K562 (cell line): ENCODE measurements around the gene REX1BD. TPM values are rescaled to one million over a fixed set of nuclear protein-coding genes. Genes with fewer than 3 reads are reported as not detected.

Experiments used
- ATF7 ChIP-seq: fragments of 450-650 bp; IDR thresholded peaks from 2 replicates; pipeline ENCODE4 v1.7.1; 2014; ENCODE audit warnings: mild to moderate bottlenecking, moderate library complexity
- BHLHE40 ChIP-seq: IDR thresholded peaks from 2 replicates; pipeline ENCODE4 v1.6.1; 2011; ENCODE audit warnings: low read length, improper control_type of control experiment
- ELF4 ChIP-seq: fragments of 450-650 bp; formaldehyde crosslinking; IDR thresholded peaks from 2 replicates; pipeline ENCODE4 v1.4.0; 2022; ENCODE audit warnings: missing genetic modification characterization
- EWSR1 ChIP-seq: fragments of 450-650 bp; IDR thresholded peaks from 2 replicates; pipeline ENCODE4 v1.6.1; 2018; ENCODE audit warnings: borderline replicate concordance, mild to moderate bottlenecking, low read depth, moderate library complexity; ENCODE audit not compliant: partially characterized antibody
- MIER1 ChIP-seq: fragments of 450-650 bp; IDR thresholded peaks from 2 replicates; pipeline ENCODE4 v1.6.1; 2016; ENCODE audit warnings: antibody characterized with exemption, mild to moderate bottlenecking, low read depth
- RBM25 ChIP-seq: fragments of 200-400 bp; formaldehyde crosslinking; IDR thresholded peaks from 2 replicates; pipeline ENCODE4 v1.6.1; 2018; ENCODE audit warnings: low read length, low read depth, moderate library complexity; ENCODE audit not compliant: severe bottlenecking
- SAP30 ChIP-seq: fragments of 200-600 bp; sonication (generic); IDR thresholded peaks from 2 replicates; pipeline ENCODE4 v1.6.1; 2012; ENCODE audit warnings: borderline replicate concordance, low read depth, mild to moderate bottlenecking, moderate library complexity, low read length, control low read depth, inconsistent platforms; ENCODE audit not compliant: insufficient read depth, poor library complexity, severe bottlenecking
- TCF7L2 ChIP-seq: fragments of 150-350 bp; IDR thresholded peaks from 2 replicates; pipeline ENCODE4 v1.6.1; 2016; ENCODE audit warnings: low read depth, mild to moderate bottlenecking, low read length, moderate library complexity
- YY1 ChIP-seq, 3 experiments: IDR thresholded peaks; 2 replicates each; pipeline ENCODE4 v1.6.1; 2011; ENCODE audit warnings: low read length in 2 of 3, mild to moderate bottlenecking in 2 of 3, moderate library complexity in 2 of 3, borderline replicate concordance in 1 of 3, control low read depth in 1 of 3, low read depth in 1 of 3; ENCODE audit not compliant: insufficient read depth in 3 of 3, insufficient replicate concordance in 2 of 3, control insufficient read depth in 1 of 3, insufficient read length in 1 of 3; ENCODE audit errors: extremely low read depth in 1 of 3
- ZNF133 ChIP-seq: fragments of 250-450 bp; sonication (Bioruptor Pico); IDR thresholded peaks from 2 replicates; pipeline ENCODE4 v1.4.0; 2020; ENCODE audit warnings: mild to moderate bottlenecking
- ZNF41 ChIP-seq: fragments of 250-450 bp; sonication (Bioruptor Pico); conservative IDR thresholded peaks from 2 replicates; pipeline ENCODE4 v1.4.0; 2020; ENCODE audit warnings: mild to moderate bottlenecking
- ZNF431 ChIP-seq: sonication (generic); formaldehyde crosslinking; IDR thresholded peaks from 2 replicates; pipeline ENCODE4 v1.8.0; 2022; ENCODE audit warnings: mild to moderate bottlenecking, missing genetic modification reagents
- ZNF740 ChIP-seq, 3 experiments: fragments of 200-800 bp in 1 of 3; sonication (Bioruptor generic) in 1 of 3; sonication (generic) in 1 of 3; formaldehyde crosslinking in 1 of 3; IDR thresholded peaks; 2 replicates each; pipeline versions ENCODE4 v1.6.1 to v1.8.0; 2016 to 2022; ENCODE audit warnings: mild to moderate bottlenecking in 2 of 3, missing compliant biosample characterization in 2 of 3, missing genetic modification characterization in 2 of 3, missing genetic modification reagents in 1 of 3
- polyA plus RNA-seq, 8 experiments: library from polyadenylated mRNA; depleted of rRNA in 4 of 8; stranded (reverse) in 5 of 8; unstranded in 3 of 8; fragments of >200 nt; fragmentation: Nextera tagmentation in 2 of 8; fragmentation: Illumina TruSeq in 1 of 8; extraction: Ambion mirVana in 2 of 8; extraction: Trizol in 1 of 8; gene quantifications; 2 replicates each; pipeline versions ENCODE4 v1.2.1 to v1.2.3, GENCODE V29; 2011 to 2014; ENCODE audit warnings: inconsistent platforms in 1 of 8, missing spikeins in 1 of 8
- total RNA-seq, 7 experiments: library from RNA; depleted of rRNA in 6 of 7; stranded (reverse); fragments of >200 nt in 6 of 7; fragmentation: Illumina TruSeq in 2 of 7; extraction: Trizol in 2 of 7; gene quantifications; 2 replicates each; pipeline versions ENCODE4 v1.2.1 to v1.2.3, GENCODE V29; 2011 to 2021; ENCODE audit warnings: low replicate concordance in 1 of 7
- TF ChIP-seq, protein P1 (sequence below): fragments of 250-450 bp; sonication (Bioruptor Pico); IDR thresholded peaks from 2 replicates; pipeline ENCODE4 v1.4.0; 2020; ENCODE audit warnings: mild to moderate bottlenecking, moderate library complexity
- TF ChIP-seq, protein P2 (sequence below): fragments of 250-450 bp; sonication (Bioruptor Pico); IDR thresholded peaks from 2 replicates; pipeline ENCODE4 v1.5.0; 2020; ENCODE audit warnings: mild to moderate bottlenecking, borderline replicate concordance
- TF ChIP-seq, protein P3 (sequence below): fragments of 450-650 bp; IDR thresholded peaks from 2 replicates; pipeline ENCODE4 v1.6.1; 2018; ENCODE audit not compliant: partially characterized antibody

The REX1BD gene
- total and polyA plus RNA-seq, 9 of the 15 experiments (the other 6 are each of a cell fraction or from before 2014, with no cell fraction given), result 1.9 to 136 (median 13.8) TPM

- TF ChIP-seq ATF7, result no peak
- no peak for TF ChIP-seq ZNF740 (CRISPR knock-in tag; IDR thresholded peaks at IDR 0.05)
- TF ChIP-seq ZNF740 (tag; IDR thresholded peaks at IDR 0.05), result no peak
- TF ChIP-seq, protein P1, sequence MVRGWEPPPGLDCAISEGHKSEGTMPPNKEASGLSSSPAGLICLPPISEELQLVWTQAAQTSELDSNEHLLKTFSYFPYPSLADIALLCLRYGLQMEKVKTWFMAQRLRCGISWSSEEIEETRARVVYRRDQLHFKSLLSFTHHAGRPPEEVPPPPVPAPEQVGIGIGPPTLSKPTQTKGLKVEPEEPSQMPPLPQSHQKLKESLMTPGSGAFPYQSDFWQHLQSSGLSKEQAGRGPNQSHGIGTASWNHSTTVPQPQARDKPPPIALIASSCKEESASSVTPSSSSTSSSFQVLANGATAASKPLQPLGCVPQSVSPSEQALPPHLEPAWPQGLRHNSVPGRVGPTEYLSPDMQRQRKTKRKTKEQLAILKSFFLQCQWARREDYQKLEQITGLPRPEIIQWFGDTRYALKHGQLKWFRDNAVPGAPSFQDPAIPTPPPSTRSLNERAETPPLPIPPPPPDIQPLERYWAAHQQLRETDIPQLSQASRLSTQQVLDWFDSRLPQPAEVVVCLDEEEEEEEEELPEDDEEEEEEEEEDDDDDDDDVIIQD (CRISPR knock-in tag), result no peak
- TF ChIP-seq TCF7L2, result no peak
- TF ChIP-seq YY1 (IDR thresholded peaks at IDR 0.05; ENCODE audit: borderline replicate concordance in 1 of 3, control insufficient read depth in 1 of 3, extremely low read depth in 1 of 3, insufficient read depth in 3 of 3, insufficient read length in 1 of 3, insufficient replicate concordance in 2 of 3, low read depth in 1 of 3, low read length in 2 of 3), result no peak
- no peak for TF ChIP-seq EWSR1
- TF ChIP-seq MIER1, result no peak
- peak; percentile 30 for TF ChIP-seq RBM25
- no peak for TF ChIP-seq ZNF41 (CRISPR knock-in tag)
- peak; percentile 28; the same call in 1 of the 2 replicates for TF ChIP-seq BHLHE40
- TF ChIP-seq ZNF431 (CRISPR knock-in tag), result no peak
- TF ChIP-seq, protein P2, sequence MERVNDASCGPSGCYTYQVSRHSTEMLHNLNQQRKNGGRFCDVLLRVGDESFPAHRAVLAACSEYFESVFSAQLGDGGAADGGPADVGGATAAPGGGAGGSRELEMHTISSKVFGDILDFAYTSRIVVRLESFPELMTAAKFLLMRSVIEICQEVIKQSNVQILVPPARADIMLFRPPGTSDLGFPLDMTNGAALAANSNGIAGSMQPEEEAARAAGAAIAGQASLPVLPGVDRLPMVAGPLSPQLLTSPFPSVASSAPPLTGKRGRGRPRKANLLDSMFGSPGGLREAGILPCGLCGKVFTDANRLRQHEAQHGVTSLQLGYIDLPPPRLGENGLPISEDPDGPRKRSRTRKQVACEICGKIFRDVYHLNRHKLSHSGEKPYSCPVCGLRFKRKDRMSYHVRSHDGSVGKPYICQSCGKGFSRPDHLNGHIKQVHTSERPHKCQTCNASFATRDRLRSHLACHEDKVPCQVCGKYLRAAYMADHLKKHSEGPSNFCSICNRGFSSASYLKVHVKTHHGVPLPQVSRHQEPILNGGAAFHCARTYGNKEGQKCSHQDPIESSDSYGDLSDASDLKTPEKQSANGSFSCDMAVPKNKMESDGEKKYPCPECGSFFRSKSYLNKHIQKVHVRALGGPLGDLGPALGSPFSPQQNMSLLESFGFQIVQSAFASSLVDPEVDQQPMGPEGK, result no peak
- TF ChIP-seq, protein P3, sequence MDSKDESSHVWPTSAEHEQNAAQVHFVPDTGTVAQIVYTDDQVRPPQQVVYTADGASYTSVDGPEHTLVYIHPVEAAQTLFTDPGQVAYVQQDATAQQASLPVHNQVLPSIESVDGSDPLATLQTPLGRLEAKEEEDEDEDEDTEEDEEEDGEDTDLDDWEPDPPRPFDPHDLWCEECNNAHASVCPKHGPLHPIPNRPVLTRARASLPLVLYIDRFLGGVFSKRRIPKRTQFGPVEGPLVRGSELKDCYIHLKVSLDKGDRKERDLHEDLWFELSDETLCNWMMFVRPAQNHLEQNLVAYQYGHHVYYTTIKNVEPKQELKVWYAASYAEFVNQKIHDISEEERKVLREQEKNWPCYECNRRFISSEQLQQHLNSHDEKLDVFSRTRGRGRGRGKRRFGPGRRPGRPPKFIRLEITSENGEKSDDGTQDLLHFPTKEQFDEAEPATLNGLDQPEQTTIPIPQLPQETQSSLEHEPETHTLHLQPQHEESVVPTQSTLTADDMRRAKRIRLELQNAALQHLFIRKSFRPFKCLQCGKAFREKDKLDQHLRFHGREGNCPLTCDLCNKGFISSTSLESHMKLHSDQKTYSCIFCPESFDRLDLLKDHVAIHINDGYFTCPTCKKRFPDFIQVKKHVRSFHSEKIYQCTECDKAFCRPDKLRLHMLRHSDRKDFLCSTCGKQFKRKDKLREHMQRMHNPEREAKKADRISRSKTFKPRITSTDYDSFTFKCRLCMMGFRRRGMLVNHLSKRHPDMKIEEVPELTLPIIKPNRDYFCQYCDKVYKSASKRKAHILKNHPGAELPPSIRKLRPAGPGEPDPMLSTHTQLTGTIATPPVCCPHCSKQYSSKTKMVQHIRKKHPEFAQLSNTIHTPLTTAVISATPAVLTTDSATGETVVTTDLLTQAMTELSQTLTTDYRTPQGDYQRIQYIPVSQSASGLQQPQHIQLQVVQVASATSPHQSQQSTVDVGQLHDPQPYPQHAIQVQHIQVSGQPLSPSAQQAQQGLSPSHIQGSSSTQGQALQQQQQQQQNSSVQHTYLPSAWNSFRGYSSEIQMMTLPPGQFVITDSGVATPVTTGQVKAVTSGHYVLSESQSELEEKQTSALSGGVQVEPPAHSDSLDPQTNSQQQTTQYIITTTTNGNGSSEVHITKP, result peak; percentile 38
- TF ChIP-seq ZNF133 (CRISPR knock-in tag), result no peak
- TF ChIP-seq SAP30, result no peak
- no peak for TF ChIP-seq ELF4 (CRISPR knock-in tag)
Measured at GRCh38 chr19:18634612-18635297, 46.2 kb downstream of the REX1BD start (continued).
